Hippocampal formation (tissue), 2 donors: ENCODE measurements around the gene FAM117A.
"Not testable (repeated sequence)": the region's sequence is repeated elsewhere in the genome, so short reads cannot be mapped to it uniquely, and the experiment has no call there.

Source experiments
- DNase-seq, 2 donors: peaks; one replicate each; lab custom pipeline; 2025; lab: John Stamatoyannopoulos, UW

The FAM117A gene

GRCh38 chr17:49764559-49765180 is 739 bp upstream of the FAM117A start:
- DNase-seq: no peak

GRCh38 chr17:49762151-49762941 is 1.6 kb downstream of the FAM117A start:
- no peak for DNase-seq

- no peak for DNase-seq
Measured at GRCh38 chr17:49760932-49761558, 2.9 kb downstream of the FAM117A start.

- DNase-seq: no peak
Measured at GRCh38 chr17:49760296-49760695, 3.6 kb downstream of the FAM117A start.

GRCh38 chr17:49759203-49759602 is 4.7 kb downstream of the FAM117A start:
- DNase-seq: no peak

- DNase-seq: not testable (repeated sequence)
Measured at GRCh38 chr17:49758464-49759010, 5.4 kb downstream of the FAM117A start.

GRCh38 chr17:49757151-49757777 is 6.7 kb downstream of the FAM117A start:
- no peak for DNase-seq

- no peak for DNase-seq
Measured at GRCh38 chr17:49756323-49757150, 7.4 kb downstream of the FAM117A start.

- DNase-seq: no peak
Measured at GRCh38 chr17:49755663-49756283, 8.2 kb downstream of the FAM117A start.

- no peak for DNase-seq
Measured at GRCh38 chr17:49753959-49754391, 10.0 kb downstream of the FAM117A start.

GRCh38 chr17:49752508-49752907 is 11.4 kb downstream of the FAM117A start:
- DNase-seq: no peak

- no peak for DNase-seq
Measured at GRCh38 chr17:49749730-49750129, 14.2 kb downstream of the FAM117A start.

- DNase-seq: no peak
Measured at GRCh38 chr17:49748791-49749190, 15.1 kb downstream of the FAM117A start.

GRCh38 chr17:49748223-49748622 is 15.7 kb downstream of the FAM117A start:
- DNase-seq: no peak

GRCh38 chr17:49747632-49748031 is 16.3 kb downstream of the FAM117A start:
- no peak for DNase-seq

- no peak for DNase-seq
Measured at GRCh38 chr17:49746791-49747490, 17.0 kb downstream of the FAM117A start.

- DNase-seq: no peak
Measured at GRCh38 chr17:49745175-49746139, 18.5 kb downstream of the FAM117A start.

GRCh38 chr17:49742166-49742638 is 21.7 kb downstream of the FAM117A start:
- DNase-seq: no peak

- DNase-seq: no peak
Measured at GRCh38 chr17:49741692-49742076, 22.2 kb downstream of the FAM117A start.
